Stomach (tissue), 9 donors: ENCODE results near the gene OTULINL. TPM values are rescaled to one million over a fixed set of nuclear protein-coding genes. Genes with fewer than 3 reads are reported as not detected.

Experiments used
- DNase-seq, 2 donors: peaks; one replicate each; pipeline versions ENCODE4 v3.0.0 to v3.0.0-alpha.2; 2013 to 2019
- H3K27ac ChIP-seq, 5 donors: fragments of 200-600 bp in 4 of 5; sonication (generic) in 4 of 5; one replicate each; pipeline ENCODE4 v1.5.1; 2013 to 2019; ENCODE audit warnings: mild to moderate bottlenecking in 1 of 5, moderate library complexity in 1 of 5
- H3K27me3 ChIP-seq, 3 donors: fragments of 200-600 bp; sonication (generic); one replicate each; pipeline ENCODE4 v1.5.1; 2017 to 2019; ENCODE audit warnings: mixed run types in 1 of 3
- H3K36me3 ChIP-seq, 4 donors: fragments of 200-600 bp; sonication (generic); 1 replicate in 3 of 4; 2 replicates in 1 of 4; pipeline ENCODE4 v1.5.1; 2016 to 2019
- H3K4me1 ChIP-seq, 4 donors: fragments of 200-600 bp; sonication (generic); one replicate each; pipeline ENCODE4 v1.5.1; 2016 to 2019
- H3K4me3 ChIP-seq, 4 donors: fragments of 200-600 bp; sonication (generic) in 3 of 4; one replicate each; pipeline ENCODE4 v1.5.1; 2016 to 2019; ENCODE audit warnings: mild to moderate bottlenecking in 1 of 4
- H3K9me3 ChIP-seq, 4 donors: fragments of 200-600 bp; sonication (generic); one replicate each; pipeline ENCODE4 v1.5.1; 2016 to 2019
- EP300 ChIP-seq: sonication (generic); formaldehyde crosslinking; IDR thresholded peaks from one replicate; pipeline ENCODE4 v1.6.1; 2017; ENCODE audit warnings: antibody characterized with exemption
- POLR2A ChIP-seq, 4 donors: fragments of 450-650 bp; IDR thresholded peaks; one replicate each; pipeline ENCODE4 v1.6.1; 2016; ENCODE audit warnings: antibody characterized with exemption in 4 of 4, control low read depth in 2 of 4, mild to moderate bottlenecking in 1 of 4, moderate library complexity in 1 of 4
- POLR2AphosphoS5 ChIP-seq, 3 donors: sonication (generic); formaldehyde crosslinking; IDR thresholded peaks; one replicate each; pipeline ENCODE4 v1.6.1; 2016; ENCODE audit warnings: antibody characterized with exemption in 3 of 3
- WGBS, 5 donors: extraction: QIAGEN DNeasy Blood & Tissue Kit in 3 of 5; methylation state at CpG; one replicate each; pipeline versions ENCODE4 v1.1.5 to v1.1.7; 2013 to 2018; 5-methylcytosine and 5-hydroxymethylcytosine counted together
- intact Hi-C: fragments of 100-400 bp; cut with DNase I; formaldehyde crosslinking; loops from one replicate; pipeline ENCODE4 v1.15.1; 2023; ENCODE audit warnings: low total_unique reads
- polyA plus RNA-seq, 3 donors: library from polyadenylated mRNA; stranded (reverse); fragments of 200-250 nt; gene quantifications; one replicate each; pipeline ENCODE4 v1.2.3, GENCODE V29; 2013
- total RNA-seq, 5 donors: library from RNA; depleted of rRNA; stranded (reverse); fragments of >200 nt; gene quantifications; one replicate each; pipeline versions ENCODE4 v1.1.0 to v1.2.3, GENCODE V29; 2014 to 2016
- TF ChIP-seq, protein P1 (sequence below), 7 experiments: fragments of 450-650 bp in 4 of 7; fragments of 200-600 bp in 3 of 7; sonication (generic) in 3 of 7; IDR thresholded peaks; one replicate each; pipeline ENCODE4 v1.5.1; 2016 to 2019; ENCODE audit warnings: antibody characterized with exemption in 7 of 7, control low read depth in 2 of 7, mild to moderate bottlenecking in 1 of 7
- donor health status: healthy with polysubstance abuse.
- donor health status: Bipolar disorder and iron deficiency.
- donor health status: healthy.

The OTULINL gene
- total and polyA plus RNA-seq, 8 donors = 0.93 to 31.0 (median 15.1) TPM

DNA sequence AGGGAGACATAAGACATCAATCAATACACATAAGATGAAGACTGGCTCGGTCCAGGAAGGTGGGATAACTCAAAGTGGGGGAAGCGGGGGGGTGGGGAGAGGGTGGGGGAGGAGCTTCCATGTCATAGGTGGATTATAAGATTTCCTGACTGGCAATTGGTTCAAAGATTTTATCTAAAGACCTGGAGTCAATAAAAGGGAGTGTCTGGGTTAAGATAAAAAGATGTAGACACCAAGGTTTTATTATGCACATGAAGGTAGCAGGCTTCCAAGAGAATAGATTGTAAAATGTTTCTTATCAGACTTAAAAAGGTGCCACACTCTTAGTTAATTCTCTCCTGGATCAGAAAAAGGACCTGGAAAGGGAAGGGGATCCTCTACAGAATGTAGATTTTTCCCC, 25.6 kb upstream of the OTULINL start:
- no peak overlapping the region for H3K4me3 ChIP-seq
- WGBS, 5 donors = 70 to 84% (median 75%) methylated on average over 2 of the region's 2 CpGs
- H3K9me3 ChIP-seq = no peaks in the 10 kb centered on the region
- H3K27ac ChIP-seq = no peak overlapping the region
- intact Hi-C loops = no loop called here
- DNase-seq = no peak
- H3K27me3 ChIP-seq = no peaks in the 10 kb centered on the region
- TF ChIP-seq POLR2AphosphoS5 (IDR thresholded peaks at IDR 0.05) (no peak), EP300 (no peak), POLR2A (IDR thresholded peaks at IDR 0.05) (no peak)
- TF ChIP-seq, protein P1, sequence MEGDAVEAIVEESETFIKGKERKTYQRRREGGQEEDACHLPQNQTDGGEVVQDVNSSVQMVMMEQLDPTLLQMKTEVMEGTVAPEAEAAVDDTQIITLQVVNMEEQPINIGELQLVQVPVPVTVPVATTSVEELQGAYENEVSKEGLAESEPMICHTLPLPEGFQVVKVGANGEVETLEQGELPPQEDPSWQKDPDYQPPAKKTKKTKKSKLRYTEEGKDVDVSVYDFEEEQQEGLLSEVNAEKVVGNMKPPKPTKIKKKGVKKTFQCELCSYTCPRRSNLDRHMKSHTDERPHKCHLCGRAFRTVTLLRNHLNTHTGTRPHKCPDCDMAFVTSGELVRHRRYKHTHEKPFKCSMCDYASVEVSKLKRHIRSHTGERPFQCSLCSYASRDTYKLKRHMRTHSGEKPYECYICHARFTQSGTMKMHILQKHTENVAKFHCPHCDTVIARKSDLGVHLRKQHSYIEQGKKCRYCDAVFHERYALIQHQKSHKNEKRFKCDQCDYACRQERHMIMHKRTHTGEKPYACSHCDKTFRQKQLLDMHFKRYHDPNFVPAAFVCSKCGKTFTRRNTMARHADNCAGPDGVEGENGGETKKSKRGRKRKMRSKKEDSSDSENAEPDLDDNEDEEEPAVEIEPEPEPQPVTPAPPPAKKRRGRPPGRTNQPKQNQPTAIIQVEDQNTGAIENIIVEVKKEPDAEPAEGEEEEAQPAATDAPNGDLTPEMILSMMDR (IDR thresholded peaks at IDR 0.05) = no peak
- peaks cover 0 to 24% (median 6%) of the 10 kb centered on the region in 4 donors for H3K4me1 ChIP-seq
- H3K36me3 ChIP-seq = no peaks in the 10 kb centered on the region

DNA sequence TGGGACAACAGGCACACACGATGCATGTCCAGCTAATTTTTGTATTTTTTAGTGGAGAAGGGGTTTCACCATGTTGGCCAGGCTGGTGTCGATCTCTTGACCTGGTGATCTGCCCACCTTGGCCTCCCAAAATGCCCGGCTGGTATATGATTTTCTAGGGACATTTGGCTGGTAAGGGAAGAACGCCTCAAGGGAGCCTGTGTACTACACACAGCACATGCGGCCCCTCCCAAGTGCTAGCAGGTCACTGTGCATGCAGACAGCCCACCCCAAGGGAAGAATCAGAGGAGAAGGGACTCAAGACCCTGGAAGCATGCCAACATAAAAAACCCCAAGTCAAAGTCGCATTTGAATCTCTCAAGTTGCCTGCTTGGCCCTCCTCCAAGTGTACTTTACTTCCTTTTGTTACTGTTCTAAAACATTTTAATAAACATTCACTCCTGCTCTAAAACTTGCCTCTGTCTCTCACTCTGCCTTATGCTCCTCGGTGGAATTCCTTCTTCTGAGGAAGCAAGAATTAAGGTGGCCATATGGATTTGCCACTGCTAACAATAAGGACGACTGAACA, 24.3 kb upstream of the OTULINL start:
- no peak overlapping the region for H3K27ac ChIP-seq
- no peaks in the 10 kb centered on the region for H3K9me3 ChIP-seq
- H3K36me3 ChIP-seq = no peaks in the 10 kb centered on the region
- intact Hi-C loops = no loop called here
- H3K4me1 ChIP-seq = peaks cover 0 to 24% (median 6%) of the 10 kb centered on the region in 4 donors
- no peak for TF ChIP-seq POLR2AphosphoS5 (IDR thresholded peaks at IDR 0.05)
- no peak overlapping the region for H3K4me3 ChIP-seq
- WGBS, 5 donors = 33 to 48% (median 43%) methylated on average over 7 to 8 of the region's 8 CpGs
- DNase-seq = peak in 1 of 2 donors; percentile 53
- H3K27me3 ChIP-seq = no peaks in the 10 kb centered on the region

DNA sequence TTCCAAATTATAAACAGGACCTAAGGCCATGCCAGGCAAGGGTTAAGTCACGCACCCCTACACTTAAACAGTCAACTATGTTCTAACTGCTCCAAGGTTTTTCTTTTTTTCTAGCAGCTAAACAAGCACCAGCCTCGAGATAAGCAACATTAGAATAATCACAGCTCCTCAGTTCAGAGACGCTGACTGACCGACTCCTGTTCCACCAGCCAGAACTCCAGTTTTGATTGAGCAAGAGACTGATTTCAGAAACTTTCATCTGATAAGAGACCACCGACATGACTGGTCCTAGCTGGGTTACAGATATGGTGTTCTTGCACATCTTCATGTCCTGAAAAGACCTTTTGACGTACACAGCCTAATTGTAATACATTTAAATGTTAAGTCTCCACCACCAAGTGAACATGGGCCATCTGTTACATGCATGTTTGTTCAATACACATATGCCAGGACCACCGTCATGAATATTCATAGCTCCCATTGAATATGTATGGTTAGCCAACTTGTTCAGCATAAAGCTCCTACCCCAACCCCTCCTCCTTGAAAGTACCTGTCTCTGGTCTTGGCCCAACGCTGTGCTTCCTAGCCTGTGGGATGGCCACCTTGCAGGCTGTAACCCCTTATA, 23.7 kb upstream of the OTULINL start:
- Histone ChIP-seq H3K36me3 (no peaks in the 10 kb centered on the region), H3K4me1 (peaks cover 0 to 24% (median 6%) of the 10 kb centered on the region in 4 donors), H3K27ac (no peak overlapping the region), H3K4me3 (no peak overlapping the region), H3K27me3 (no peaks in the 10 kb centered on the region), H3K9me3 (no peaks in the 10 kb centered on the region)
- no peak for DNase-seq
- 33 to 42% (median 40%) methylated on average over 8 of the region's 8 CpGs for WGBS, 5 donors
- intact Hi-C loops = no loop called here
- TF ChIP-seq POLR2AphosphoS5 (IDR thresholded peaks at IDR 0.05) (no peak), POLR2A (IDR thresholded peaks at IDR 0.05) (no peak), EP300 (no peak)
- TF ChIP-seq, protein P1 (IDR thresholded peaks at IDR 0.05) = no peak

DNA sequence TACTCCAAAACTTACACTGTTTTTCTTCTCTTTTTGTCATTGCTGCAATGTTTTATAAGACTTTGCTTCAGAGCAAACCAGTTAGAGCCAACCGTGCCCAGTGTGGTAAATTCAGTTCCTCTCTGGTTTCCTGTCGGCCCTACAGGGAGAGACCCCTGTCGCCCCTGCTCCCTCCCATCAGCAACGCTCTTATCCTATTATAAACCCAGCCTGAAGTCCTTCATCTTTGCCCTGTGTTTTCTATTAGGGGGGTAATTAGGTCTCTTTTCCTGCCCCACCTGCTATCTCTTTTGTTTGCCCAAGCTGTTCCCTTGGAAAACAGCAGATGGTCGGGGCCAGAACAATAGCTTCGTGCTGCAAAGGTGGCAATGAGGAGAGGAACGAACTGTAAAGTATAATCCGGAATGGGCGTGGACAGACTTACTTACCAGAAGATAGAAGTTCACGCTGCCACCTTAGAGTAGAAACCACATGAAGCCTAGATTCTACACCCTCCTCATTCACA, 21.4 kb upstream of the OTULINL start:
- 25 to 43% (median 32%) methylated on average over 10 of the region's 10 CpGs for WGBS, 5 donors
- Histone ChIP-seq H3K4me3 (no peak overlapping the region), H3K4me1 (peaks cover 0 to 24% (median 6%) of the 10 kb centered on the region in 4 donors), H3K9me3 (no peaks in the 10 kb centered on the region), H3K36me3 (no peaks in the 10 kb centered on the region), H3K27me3 (no peaks in the 10 kb centered on the region), H3K27ac (peak overlapping the region in 1 of 5 donors; percentile 37)
- no peak for TF ChIP-seq POLR2AphosphoS5 (IDR thresholded peaks at IDR 0.05)
- no peak for TF ChIP-seq POLR2A (IDR thresholded peaks at IDR 0.05)
- TF ChIP-seq, protein P1 (IDR thresholded peaks at IDR 0.05) = no peak
- TF ChIP-seq EP300 = no peak
- intact Hi-C loops = no loop called here
- DNase-seq = peak in 1 of 2 donors; percentile 54

DNA sequence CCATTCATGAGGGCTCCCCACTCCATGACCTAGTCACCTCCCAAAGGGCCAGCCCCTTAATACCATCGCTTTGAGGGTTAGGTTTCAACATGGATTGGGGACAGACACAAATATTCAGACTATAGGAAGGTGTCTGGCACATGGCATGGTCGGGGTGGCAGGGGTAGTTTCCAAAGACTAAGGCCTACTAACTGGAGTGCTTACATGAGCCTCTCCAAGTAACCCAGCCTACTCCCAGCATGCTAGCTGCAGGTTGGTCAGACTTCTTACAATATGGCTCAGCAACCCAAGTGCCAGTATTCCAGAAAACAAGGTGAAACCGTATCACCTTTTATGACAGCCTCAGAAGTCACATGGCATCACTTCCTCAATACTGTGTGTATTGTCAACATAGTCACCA, 19.9 kb upstream of the OTULINL start:
- 79 to 90% (median 87%) methylated on average over 3 of the region's 3 CpGs for WGBS, 5 donors
- Histone ChIP-seq H3K27ac (no peak overlapping the region), H3K36me3 (no peaks in the 10 kb centered on the region), H3K27me3 (no peaks in the 10 kb centered on the region), H3K4me3 (no peak overlapping the region), H3K9me3 (no peaks in the 10 kb centered on the region), H3K4me1 (peaks cover 0 to 24% (median 6%) of the 10 kb centered on the region in 4 donors)
- DNase-seq = no peak
- intact Hi-C loops = no loop called here
- no peak for TF ChIP-seq POLR2A (IDR thresholded peaks at IDR 0.05)
- TF ChIP-seq, protein P1 (IDR thresholded peaks at IDR 0.05) = no peak
- TF ChIP-seq EP300 = no peak
- TF ChIP-seq POLR2AphosphoS5 (IDR thresholded peaks at IDR 0.05) = no peak
